GM18861 (cell line): ENCODE data around the gene ACSS2.

Source experiments
- ATAC-seq: cut with Tn5 transposase; IDR thresholded peaks from one replicate; pipeline ENCODE4 v1.9.1; 2021; ENCODE audit not compliant: unreplicated experiment

Gene ACSS2

DNA sequence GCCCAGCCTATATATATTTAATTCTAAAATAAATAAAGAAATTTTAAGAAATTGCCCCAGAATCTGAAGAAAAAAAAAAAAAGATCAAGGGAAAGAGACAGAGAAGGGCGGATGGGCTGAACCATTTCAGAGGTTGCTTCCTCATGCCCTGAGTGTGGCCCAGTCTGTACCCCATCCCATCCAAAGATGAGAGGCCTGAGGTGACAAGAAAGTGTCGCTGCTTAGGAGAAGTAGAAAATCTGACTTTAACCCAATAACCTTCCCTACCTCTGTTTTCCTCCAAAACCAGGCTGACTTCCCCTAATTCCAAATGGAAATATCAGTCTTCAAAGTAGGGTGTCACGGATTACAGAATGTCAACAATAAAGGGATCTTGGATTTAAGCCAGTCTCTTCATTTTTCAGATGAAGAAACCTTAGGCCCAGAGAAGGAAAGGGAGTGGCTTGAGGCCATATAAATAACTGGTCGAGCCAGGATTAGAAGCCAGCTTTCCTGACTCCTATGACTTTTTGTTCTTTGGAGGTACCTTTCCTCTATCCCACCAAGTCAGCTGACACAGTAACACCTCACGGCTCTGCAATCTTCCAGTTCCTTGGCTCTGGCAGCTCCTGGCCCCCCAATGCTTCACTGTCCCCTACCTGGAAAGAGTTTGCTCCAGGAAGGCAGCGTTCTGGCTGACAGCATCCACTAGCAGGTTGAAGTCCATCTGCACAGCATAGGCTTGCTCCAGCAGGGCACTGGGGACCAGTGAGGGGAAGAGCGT lies 69.1 kb downstream of the ACSS2 start:
- no peak for ATAC-seq

DNA sequence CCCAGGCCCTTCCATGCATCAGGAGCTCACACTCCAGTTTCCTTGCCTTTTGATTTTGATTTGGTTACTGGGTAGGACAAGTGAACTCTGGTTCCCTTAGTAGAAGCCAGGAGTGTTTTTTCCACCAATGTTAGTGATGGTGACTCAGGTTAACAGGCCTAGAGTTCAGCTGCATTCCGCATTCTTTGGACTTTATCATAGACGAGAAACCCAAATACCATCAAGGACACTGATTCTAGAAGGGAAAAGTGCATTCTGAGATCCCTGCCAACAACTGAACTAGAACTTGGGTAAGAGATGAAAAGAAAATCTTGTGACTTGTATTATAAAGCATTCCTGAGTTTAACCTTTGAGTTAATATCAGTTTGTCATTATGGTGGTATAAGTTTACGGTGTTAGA lies 70.2 kb downstream of the ACSS2 start:
- ATAC-seq: no peak

DNA sequence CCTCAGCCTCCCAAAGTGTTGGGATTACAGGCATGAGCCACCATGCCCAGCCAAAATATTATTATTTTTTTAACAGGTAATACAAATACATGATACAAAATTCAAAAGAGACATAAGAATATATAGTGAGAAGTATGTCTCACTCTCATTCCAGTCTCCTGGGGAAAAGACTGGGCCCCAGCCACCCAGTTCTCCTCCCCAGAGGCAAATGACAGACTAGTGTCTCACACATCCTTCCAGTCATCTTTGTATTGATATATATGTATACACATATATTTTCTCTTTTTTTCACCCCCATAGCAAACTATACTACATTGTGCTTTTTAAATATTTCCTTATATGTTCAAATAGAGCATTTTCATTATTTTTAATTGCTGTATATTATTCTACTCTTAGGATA lies 70.9 kb downstream of the ACSS2 start:
- no peak for ATAC-seq

DNA sequence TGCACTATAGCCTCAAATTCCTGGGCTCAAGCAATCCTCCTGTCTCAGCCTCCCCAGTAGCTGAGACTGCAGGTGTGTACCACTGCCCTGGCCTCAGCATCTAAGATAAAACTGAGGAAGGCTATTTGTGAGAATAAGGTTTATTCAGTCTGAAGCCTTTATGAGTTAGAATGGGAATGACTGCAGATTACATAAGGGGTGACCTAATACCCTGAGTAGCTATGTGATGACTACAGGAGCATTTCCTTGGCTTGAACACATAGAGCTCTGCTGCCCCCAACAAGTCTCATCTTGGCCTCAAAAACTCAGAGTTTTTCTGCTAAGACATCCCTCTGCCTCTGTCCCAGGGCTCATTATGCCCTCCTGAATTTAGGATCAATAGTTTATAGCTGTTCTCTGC lies 71.6 kb downstream of the ACSS2 start:
- no peak for ATAC-seq

DNA sequence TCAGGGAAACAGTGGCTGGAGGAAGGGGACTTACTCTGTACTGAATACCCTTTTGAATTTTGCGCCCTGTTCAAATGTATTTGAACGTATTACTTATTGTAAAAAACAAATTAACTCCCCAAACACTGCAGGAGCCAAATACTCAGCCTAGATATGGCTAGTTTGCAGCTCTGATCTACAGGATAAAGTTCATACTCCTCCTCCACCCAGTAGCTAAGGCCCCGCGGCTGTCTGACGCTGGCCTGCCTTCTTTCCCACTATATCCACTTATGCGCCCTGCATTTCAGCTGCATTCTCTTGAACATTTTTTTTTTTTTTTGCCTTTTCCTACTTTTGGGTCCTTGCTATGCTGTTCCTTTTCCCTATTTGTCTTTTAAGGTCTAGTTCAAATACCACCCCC lies 72.7 kb downstream of the ACSS2 start:
- no peak for ATAC-seq

DNA sequence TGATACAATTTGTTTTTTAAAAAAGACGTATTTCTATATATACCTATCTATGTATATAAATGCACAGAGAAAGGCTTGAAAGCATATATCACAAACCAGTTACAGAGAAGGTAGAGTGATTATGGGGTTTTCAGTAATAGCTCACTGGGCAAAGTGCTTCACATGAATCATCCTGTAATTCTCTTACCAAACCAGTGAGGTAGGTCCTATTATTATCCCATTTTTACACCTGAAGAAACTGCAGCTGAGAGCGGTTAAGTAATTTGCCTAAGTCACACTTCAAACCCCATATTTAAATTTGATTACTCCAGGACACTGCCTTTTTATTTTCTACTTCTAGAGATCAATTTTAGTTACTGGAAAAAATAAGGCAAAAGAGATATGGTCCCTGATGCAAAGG lies 74.8 kb downstream of the ACSS2 start:
- no peak for ATAC-seq

DNA sequence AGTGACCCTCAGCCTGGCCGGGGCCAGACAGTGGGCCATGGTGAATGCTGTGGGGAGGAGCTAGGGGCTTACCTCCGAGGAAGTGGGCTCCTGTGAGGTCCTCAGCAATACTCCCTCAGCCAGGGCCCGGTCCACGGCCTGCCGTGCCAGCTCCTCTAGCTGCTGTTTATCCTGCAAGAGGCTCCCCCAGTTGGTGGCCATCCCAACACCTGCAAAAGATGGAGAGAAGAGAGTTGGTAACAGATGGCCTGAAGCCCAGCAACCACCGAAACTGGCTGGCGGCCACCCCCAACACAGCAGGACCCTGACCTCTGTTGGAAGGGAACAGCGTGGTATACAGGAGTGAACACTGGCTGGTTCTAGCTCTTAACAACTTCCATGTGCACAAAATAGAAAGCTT lies 75.2 kb downstream of the ACSS2 start:
- no peak for ATAC-seq

DNA sequence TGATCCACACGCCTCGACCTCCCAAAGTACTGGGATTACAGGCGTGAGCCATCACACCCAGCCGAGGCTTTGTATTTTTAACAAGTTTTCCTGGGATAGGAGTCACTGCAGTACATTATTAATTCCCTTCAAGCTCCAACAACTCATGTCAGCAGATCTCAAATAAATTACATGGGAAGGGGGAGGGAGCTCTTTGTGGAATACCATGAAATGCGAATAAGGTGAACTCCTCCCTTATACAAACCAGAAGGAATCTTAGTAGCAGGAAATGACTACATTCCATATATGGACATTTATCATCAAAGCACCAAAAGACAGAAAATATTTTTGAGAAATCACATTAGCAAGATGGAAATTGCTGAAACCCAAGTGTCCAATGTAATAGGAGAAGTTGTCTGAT lies 76.3 kb downstream of the ACSS2 start:
- no peak for ATAC-seq

DNA sequence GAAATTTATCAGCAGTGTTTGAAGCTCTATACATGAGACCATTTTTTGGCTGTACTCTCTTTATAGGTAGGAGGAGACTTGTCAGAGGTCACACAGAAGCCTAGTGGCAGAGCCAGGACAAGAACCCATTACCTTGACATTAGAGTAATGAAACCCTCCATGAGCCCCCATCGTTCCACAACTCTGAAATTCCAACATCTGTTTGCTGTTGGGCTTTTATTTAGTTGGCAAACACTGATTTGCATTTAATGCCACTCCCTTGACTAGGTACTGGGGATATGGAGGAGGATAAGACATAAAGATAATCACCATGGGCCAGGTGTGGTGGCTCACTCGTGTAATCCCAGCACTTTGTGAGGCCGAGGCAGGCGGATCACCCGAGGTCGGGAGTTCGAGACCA lies 77.5 kb downstream of the ACSS2 start:
- ATAC-seq: no peak

DNA sequence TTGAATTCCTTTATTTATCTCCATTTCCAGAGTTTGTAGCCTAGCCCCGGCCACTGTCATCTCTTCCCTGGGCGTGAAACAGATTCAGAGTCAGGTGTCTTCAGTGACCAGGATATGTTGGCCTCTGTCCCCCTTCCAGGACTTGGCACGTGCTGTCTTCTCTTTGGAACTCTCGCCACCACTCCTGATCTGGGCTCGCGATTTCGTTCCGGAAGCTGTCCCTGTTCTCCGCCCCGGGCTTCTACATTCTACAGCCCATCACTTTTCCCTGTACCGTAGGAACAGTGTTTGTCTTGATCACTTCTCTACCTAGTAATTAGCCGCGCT lies 78.5 kb downstream of the ACSS2 start:
- no peak for ATAC-seq

DNA sequence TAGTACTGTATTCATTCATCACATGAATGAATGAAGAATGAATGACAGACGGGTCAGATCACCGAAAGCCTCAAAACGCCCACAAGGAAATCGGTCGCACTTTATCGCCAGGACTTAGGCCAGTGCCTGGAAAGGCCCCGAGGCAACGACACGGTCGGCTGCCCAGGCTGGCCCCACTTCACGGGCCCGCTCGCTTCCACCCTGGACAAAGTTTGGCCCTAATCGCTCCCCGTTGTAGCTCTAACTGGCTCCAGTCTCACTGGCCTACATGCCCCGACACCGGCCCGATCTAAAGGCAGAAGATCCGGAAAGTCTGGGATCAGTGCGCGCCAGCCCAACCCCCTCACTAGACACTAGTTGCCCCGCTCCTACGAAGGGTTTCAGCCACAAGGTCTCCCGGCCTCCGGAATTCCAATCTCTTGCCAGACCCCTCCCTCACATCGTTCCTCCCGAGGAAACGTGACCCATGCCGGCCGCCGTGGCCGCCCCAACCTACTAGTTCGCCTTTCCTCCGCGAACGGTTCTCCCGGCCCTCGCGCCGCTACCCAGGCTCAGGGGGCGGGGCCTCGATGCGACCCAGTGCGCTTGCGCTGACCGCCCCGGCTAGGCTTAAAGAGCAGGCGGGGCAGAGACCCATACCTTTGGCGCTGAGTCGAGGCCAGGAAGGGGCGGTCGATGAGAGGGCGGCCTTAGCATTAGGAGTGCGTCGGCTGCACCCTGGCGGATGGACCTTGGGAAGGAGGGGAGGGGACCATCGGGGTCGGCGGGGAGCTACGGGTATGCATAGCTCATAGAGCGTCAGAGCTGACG lies 79.0 kb downstream of the ACSS2 start, which contains the start of the genes GSS and MYH7B:
Gene GSS, minus strand, starts transcription at position 576 of the 810 bp plus-strand sequence. CDS start 3,954 bp downstream, outside the sequence.
Gene MYH7B, plus strand, starts transcription at position 638 of the 810 bp plus-strand sequence. CDS start 22,138 bp downstream, outside the sequence.
- peak; percentile 82 for ATAC-seq

DNA sequence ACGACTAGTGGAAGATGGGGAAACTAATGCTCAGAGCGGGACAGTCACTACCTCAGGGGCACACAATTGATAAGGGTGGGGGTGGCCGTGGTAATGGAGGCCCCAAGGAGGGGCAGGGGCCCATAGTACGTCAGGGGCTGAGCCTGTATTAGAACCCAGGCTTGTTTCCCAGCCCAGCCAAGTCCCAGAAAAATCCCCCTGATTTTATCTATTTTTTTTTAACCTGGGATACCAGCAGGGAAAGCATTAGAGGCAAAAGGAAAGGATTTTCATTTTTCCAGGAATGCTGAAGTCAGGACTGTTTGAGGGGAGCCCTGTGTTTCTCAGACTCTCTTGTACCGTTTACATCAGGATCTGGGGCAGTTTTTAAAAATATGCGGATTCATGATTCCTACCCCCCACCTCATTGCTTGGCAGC lies 79.6 kb downstream of the ACSS2 start:
- ATAC-seq: no peak

DNA sequence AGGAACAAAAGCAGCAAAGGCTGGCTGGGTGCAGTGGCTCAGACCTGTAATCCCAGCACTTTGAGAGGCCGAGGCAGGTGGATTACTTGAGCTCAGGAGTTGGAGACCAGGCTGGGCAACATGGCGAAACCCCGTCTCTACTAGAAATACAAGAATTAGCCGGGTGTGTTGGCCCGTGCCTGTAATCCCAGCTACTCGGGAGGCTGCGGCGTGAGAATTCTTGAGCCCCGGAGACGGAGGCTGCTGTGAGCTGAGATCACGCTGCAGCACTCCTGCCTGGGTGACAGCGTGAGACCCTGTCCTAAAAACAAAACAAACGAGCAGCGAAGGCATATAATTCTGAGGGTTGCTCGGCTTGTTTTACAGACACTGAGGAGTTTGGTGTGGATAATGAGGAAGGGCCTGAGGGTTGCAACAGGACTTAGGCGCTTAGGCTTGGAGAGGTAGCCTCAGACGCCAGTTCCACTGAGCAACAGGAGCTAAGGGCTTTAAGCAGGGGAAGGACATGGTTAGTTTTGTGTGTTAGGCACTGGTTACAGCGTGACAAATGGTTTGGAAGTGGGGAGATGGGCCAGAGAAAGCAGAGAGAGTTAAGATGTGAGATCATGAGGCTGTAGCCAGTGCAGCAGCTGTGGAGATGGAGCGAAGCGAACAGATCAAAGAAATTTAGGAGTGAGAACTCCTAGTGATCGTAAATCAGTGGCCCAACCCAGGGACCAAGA lies 80.5 kb downstream of the ACSS2 start:
- no peak for ATAC-seq

DNA sequence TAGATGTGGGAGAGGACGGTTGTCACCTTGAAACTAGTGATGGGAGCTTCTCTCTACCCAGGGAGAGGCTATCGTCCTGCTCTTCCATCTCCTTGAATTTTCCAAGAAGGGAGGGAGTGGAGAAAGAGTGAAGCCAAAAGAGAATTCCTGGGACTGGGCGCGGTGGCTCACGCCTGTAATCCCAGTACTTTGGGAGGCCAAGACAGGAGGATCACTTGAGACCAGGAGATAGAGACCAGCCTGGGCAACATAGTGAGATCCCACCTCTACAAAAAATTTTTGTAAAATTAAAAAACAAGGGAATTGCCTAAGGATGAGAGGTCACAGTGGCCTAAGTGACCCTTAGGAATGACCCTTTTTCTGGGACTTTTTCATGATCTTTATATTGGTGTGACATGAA lies 88.1 kb downstream of the ACSS2 start:
- no peak for ATAC-seq

DNA sequence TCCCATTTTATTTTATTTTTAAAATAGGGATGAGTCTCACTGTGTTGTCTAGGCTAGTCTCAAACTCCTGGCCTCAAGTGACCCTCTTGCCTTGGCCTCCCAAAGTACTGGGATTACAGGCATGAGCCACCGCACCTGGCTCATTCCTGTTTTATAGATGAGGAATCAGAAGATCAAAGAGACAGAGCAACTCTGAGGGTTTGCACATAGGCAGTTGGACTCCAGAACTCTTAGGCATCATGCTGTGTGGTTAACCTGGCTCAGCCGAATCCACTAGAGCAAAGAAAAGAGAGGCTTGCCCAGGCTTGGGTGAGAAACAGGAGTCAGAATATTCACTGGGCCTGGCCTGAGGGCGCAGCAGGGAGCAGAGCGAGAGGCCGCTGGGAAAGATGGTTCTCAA lies 88.6 kb downstream of the ACSS2 start:
- ATAC-seq: no peak

DNA sequence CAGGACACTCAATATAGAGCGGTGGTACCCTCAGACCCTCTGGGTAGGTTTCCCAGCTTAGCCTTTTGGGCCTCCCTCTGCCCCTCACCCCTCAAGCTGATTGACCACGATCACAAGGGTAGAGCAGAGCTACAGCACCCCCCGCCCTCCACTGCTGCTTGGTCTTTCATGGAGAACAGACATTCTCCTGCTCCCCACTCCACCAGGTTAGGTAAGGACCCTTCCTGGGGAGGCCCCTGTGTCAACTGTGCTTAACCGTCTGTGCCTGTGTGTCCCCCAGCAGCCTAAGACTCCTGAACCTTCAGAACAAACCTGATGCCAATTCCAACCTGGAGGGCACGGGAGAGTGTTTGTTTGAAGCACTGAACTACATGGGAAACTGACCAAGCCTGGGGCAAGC lies 91.0 kb downstream of the ACSS2 start:
- ATAC-seq: no peak

DNA sequence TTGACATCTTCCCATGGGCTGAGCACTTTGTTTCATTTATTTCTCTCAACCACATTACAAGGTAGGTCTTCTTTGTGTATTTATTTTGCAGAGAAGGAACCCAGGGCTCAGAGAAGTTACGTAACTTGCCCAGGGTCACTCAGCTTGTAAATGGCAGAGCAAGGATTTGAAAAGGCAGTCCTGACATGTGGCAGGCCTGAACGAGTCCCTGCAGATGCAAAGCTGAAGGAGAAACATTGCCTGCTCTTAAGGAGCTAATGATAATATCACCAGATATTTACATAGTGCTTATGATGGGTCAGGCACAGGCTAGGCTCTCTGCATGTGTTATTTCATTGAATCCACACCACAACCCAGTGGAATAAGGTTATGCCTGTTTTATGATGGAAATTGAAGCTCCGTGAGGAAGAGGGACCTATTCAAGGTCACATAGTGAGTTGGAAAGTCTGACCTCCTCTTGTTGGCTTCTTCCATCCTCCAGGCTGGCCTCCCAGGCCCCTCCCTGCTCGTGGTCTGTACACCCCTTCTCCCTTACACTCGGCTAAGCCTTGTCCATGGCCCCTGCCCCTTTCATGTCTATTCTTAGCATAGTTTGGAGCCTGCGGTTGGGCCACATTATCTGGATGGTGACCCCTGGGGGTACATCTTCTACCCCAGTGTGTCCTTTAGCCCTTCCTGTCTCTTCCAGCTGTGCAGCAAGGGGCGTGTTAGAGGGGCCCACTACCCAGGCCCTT lies 91.8 kb downstream of the ACSS2 start:
- ATAC-seq: no peak

DNA sequence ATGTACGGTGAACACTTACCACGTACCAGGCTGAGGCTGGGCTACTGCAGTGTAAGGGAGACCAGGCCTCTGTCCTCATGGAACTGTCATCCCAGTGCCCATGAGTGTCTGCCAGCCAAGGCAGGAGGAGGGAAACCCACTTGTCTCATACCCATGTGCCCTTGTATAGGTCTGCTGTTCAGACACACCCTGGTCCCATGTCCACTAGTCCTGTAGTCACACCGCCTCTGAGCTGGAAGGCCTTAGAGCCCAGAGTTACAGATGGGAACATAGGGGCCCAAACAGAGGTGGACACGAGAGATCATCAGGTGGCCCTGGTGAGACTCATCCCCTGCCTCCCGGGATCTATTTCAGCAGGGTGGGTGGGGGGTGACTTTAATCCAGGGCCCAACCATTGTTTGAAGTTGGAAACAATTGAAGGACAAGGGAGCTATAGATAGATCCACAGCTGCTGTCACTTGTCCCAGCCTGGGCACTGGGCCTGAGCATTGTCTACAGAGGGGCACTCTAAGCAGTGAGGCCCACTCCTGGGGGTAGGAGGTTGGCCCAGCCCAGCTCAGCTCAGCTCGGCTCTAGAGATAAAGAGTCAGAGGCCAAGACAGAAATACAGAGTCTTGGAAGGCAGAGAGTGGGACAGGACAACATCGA lies 93.9 kb downstream of the ACSS2 start:
- ATAC-seq: no peak

DNA sequence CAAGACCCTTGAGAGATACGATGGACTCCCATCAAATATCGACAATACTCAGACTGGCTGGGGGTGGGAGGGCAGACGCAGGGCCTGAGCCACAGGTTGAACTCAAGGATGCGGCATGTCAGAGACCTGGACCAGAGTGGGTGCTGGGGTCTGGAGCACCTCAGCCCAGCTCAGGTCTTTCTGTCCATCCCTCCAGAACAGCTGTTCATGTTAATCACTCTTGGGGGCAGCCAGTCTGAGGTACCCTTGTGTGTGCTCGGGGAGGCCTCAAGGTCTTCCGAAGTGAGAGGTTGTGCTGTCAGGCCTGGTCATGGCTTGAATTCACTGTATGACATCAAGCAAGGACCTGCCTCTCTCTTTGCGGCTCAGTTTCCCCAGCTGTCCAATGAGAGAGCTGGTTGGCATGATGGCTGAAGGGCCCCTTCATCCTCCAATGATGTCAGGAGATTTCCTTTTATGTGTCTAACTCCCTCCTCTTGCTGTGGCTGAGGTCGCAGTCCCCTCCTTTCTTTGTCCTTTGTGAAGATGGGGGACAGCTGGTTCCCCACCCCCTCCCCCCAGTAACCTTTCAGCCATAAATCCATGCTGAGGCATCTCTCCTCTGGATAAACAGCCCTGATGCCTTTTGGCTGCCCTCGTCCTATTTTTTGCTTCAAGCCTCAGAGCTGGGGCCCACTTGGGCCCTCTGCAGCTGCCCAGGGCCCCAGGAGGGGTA lies 94.6 kb downstream of the ACSS2 start:
- ATAC-seq: no peak
